ENCODE results near the gene DOCK3.

- TF ChIP-seq CTCF (IDR thresholded peaks at IDR 0.05) (no peak), POLR2A (IDR thresholded peaks at IDR 0.05) (no peak)
Measured at GRCh38 chr3:51224283-51224682, 549.6 kb downstream of the DOCK3 start.
